NCI-H2029 (cell line): Measurements from ENCODE around the gene ZC3H4.

Experiments used
- DNase-seq: peaks from one replicate; lab custom pipeline; 2025; lab: John Stamatoyannopoulos, UW

The ZC3H4 gene

DNA sequence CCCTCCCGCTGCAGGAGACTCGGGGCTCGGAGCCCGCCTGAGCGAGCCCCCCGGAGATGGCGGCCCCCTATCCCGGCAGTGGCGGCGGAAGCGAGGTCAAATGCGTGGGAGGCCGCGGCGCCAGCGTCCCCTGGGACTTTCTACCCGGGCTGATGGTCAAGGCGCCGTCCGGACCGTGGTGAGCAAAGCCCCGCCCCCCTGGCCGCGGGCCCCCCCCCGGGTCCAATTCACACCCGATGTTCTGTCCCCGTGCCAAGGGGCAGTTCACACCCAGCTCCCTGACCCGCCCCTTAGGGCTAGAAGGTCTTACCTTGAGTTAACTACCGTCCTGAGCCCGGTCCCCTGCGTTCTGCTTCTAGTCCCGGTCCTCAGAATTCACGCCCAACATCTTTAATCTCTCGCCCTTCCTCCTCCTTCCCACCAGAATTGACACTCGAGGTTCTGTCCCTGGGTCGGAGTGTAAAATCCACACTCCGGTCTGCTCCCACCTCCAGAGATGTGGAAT is 92.5 kb downstream of the ZC3H4 start:
- no peak for DNase-seq

DNA sequence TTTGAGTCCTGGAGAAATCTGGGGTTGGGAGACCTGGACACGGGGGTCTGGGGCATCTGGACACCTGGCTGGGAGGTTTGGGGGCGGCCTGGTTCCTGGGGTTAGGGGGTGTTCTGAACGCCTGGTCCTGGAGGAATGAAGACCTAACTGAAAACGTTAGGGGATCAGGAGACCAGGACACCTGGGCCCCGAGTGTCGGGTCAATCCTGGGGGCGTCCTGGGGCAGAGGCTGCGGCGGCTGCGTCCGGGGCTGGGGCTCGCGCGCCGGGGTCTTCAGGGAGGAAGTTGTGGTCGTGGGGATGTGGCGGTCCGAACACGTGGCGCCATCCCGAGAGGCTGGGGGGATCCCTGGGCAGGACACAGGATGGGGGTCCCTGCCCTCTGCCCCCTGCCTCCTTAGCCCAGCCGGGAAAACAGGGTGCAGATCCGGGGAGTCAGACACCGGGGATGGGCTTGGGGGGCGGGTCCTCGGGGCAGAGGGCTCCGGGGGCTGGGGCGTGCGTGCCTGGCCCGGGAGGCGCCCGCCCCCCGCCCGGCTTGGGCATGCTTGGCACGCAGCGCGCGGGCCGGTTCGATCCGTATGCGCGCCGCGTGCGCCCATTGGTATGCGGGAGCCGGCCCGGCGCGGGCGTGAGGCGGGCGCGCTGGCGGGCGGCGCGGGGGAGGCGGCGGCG is 93.3 kb downstream of the ZC3H4 start:
- no peak for DNase-seq

DNA sequence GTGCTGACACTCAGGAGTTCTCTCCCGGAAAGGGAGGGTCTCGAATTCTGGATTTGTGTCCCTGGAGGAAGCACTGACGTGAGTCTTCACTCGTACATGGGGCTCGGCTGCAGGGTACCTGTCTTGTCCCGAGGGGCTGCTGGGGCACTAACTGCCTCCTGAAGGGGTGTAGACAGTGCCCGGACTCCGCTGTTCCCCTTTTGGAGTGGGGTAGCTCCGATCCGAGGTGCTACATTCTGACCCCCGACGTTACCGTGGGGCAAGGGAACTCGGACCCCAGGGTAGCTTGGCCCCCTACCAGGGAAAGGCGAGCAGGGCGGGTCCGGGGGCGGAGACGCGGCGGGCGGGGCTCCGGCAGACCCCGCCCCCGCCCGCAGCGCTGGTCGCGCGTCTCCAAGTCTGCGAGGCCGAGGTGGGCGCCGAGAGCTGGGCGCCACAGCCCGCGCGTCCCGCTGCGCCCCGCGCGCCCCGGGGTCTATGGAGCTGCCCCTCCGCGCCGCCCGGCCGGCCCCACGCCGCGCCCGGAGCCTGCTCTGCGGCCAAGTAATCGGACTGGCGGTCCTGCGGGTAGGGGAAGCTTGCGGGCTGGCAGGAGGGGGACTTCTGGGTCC is 94.0 kb downstream of the ZC3H4 start, which contains the start of gene NPAS1:
TSS of gene NPAS1 (plus strand) at position 407 of the 611 bp plus-strand sequence. CDS start 1,211 bp downstream, outside the sequence.
- no peak for DNase-seq

DNA sequence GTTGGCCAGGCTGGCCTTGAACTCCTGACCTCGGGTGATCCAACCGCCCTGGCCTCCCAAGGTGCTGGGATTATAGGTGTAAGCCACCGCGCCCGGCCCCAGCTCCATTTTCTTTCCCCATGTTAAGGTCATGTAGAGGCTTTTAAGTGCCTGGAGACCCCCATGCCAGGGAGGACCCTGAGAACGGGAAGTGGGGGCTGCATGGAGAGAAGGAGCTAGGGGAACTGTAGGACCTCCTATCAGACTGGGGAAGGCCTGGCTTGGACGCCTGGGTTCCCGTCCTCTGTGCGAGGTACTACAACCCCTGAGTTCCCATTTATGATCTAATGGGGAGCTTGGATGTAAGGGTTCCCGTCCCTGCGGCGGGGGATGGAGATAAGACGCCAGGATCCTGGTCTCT is 94.7 kb downstream of the ZC3H4 start:
- DNase-seq: no peak
